Motor neuron (in vitro differentiated cells): ENCODE measurements around the gene FERMT2. TPM values are rescaled to one million over a fixed set of nuclear protein-coding genes. Genes with fewer than 3 reads are reported as not detected.
"Not testable (repeated sequence)": the region's sequence is repeated elsewhere in the genome, so short reads cannot be mapped to it uniquely, and the experiment has no call there.

Experiments
- ATAC-seq, 8 experiments: fragments of 200-7000 bp; cut with Tn5 transposase; replicated peaks in 6 of 8; 2 replicates each; pipeline ENCODE4 v1.8.0; 2021; ENCODE audit warnings: mild to moderate bottlenecking in 8 of 8, moderate library complexity in 8 of 8
- H3K27ac ChIP-seq, 2 donors: fragments of 250-450 bp; sonication (Bioruptor Pico); 2 replicates each; pipeline ENCODE4 v1.9.0; 2021; ENCODE audit warnings: antibody characterized with exemption in 2 of 2, mild to moderate bottlenecking in 2 of 2, moderate library complexity in 1 of 2
- H3K4me1 ChIP-seq, 2 donors: fragments of 250-450 bp; sonication (Bioruptor Pico); replicated peaks in 1 of 2; 2 replicates each; pipeline ENCODE4 v1.6.1; 2021; ENCODE audit warnings: antibody characterized with exemption in 2 of 2, mild to moderate bottlenecking in 2 of 2, moderate library complexity in 1 of 2
- H3K4me3 ChIP-seq, 5 donors: fragments of 250-450 bp; sonication (Bioruptor Pico); 2 replicates each; pipeline ENCODE4 v1.9.0; 2021; ENCODE audit warnings: antibody characterized with exemption in 5 of 5, mild to moderate bottlenecking in 5 of 5, moderate library complexity in 4 of 5
- WGBS, 10 experiments: fragments of 450-650 bp; shearing (Covaris generic); methylation state at CpG; one replicate each; pipeline ENCODE4 v1.0.0; 2022; 5-methylcytosine and 5-hydroxymethylcytosine counted together
- in situ Hi-C, 9 experiments: fragments of 400-800 bp; cut with MboI; loops; one replicate each; pipeline ENCODE4 v1.15.0; 2021; ENCODE audit warnings: low sequenced_read_pairs in 9 of 9, low pct_unique_long_range_greater_than_20kb in 2 of 9; ENCODE audit not compliant: unreplicated experiment in 9 of 9
- total RNA-seq, 8 experiments: library from RNA; unstranded; fragments of 300-600 nt; gene quantifications; 2 replicates each; pipeline versions ENCODE4 v1.2.3 to v1.2.4, GENCODE V29; 2022

FERMT2 gene
- total RNA-seq, 8 experiments from 2014 or later, result 28.5 to 148 (median 64.9) TPM

- H3K4me3 ChIP-seq, ATAC-seq, H3K4me1 ChIP-seq, H3K27ac ChIP-seq, in situ Hi-C loops: not testable (repeated sequence)
- WGBS, 10 experiments, result 90 to 100% (median 94%) methylated on average over 2 to 7 of the region's 7 CpGs; no CpG with 5 or more reads in 4 of the 10 experiments
Observed at GRCh38 chr14:52864893-52865292, 86.0 kb downstream of the FERMT2 start.

DNA sequence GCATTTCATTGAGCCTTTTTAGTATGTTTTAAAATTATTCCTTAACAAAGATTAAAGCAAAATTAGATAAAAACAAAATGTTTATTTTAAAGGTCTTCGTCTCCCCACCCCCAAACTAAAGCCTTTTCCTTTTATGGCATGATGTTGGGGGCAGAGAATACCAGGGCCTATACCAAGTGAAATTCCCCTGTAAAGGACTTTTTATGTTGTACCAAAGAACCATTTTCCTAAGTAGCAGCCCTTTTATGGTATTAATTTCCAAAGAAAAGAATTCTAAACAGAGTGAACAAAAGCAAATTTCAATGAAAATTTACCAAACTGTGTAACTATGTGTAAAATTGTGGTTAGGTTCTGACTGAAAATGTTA lies 87.5 kb downstream of the FERMT2 start:
- ATAC-seq, result no peak
- 29 to 86% (median 69%) methylated on average over 1 of the region's 1 CpG; no CpG with 5 or more reads in 2 of the 10 experiments for WGBS, 10 experiments
- Histone ChIP-seq H3K4me3 (no peak overlapping the region), H3K4me1 (no peaks in the 10 kb centered on the region), H3K27ac (no peak overlapping the region)
- in situ Hi-C loops, result no loop called here

DNA sequence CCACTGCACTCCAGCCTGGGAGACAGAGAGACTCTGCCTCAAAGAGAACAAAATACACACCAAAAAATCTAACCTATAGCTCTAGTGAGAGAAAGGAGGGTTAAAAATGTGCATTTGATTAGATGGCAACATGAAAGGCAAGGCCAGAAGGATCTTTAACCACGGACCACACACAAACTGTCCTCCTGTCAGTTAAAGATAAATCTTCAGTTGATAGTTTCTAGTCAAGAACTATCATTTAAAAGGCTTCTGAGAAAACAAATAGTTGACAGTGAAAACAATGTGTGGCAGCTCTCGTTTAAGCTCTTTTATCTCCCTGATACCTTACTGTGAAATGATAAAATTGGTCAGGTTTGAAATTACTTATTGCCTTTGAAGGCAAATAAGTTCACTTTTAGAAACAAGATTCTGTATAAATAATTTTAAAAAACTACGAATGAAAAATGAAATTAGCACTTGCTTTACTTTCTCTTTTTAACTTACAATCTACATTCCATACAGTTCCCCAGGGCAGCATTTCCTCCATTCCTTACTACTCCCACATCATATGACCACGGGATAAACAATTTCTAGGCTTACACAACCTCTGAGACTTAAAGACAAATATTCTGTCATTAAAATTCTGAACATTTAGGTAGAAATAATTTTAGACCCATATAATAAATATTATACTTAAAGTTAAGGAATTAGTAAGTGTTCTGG lies 88.1 kb downstream of the FERMT2 start:
- WGBS, 10 experiments, result 4 to 51% (median 18%) methylated on average over 2 to 4 of the region's 4 CpGs
- Histone ChIP-seq H3K4me3 (no peak overlapping the region), H3K4me1 (no peaks in the 10 kb centered on the region), H3K27ac (no peak overlapping the region)
- ATAC-seq, result peak in 4 of 8 experiments; percentile 44 to 74 (median 56)
- in situ Hi-C loops, result no loop called here

DNA sequence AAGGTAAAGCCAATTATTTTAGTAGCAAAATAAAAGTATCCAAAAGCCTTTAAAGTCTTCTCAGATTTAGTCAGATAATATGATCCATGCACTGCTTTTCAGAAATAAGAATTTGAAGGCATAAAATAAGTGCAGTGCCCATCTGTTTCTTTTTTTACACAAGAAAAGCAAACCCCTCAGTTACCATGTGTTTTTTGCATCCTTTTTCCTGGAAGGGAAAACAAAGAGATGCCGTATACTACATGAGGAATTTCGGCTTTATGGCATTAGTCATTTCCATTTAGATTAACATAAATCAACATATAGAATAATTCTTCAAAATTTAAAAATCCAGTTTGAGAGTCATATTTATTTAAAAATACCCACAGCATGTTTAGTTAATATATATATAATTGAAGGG lies 89.4 kb downstream of the FERMT2 start:
- in situ Hi-C loops, result no loop called here
- ATAC-seq, result peak in 3 of 8 experiments; percentile 70 to 88 (median 72)
- H3K27ac ChIP-seq, result no peak overlapping the region
- no peak overlapping the region for H3K4me3 ChIP-seq
- no peaks in the 10 kb centered on the region for H3K4me1 ChIP-seq
- WGBS, 10 experiments, result 0 to 100% (median 59%) methylated on average over 1 to 2 of the region's 2 CpGs

- peak in 1 of 8 experiments; percentile 6 for ATAC-seq
- H3K4me1 ChIP-seq, result no peaks in the 10 kb centered on the region
- no peak overlapping the region for H3K27ac ChIP-seq
- in situ Hi-C loops, result no loop called here
- no peak overlapping the region for H3K4me3 ChIP-seq
- WGBS, 10 experiments, result 24 to 100% (median 84%) methylated on average over 1 to 3 of the region's 3 CpGs
Observed at GRCh38 chr14:52860910-52861309, 89.9 kb downstream of the FERMT2 start.

- no peak for ATAC-seq
- Histone ChIP-seq H3K4me3 (no peak overlapping the region), H3K4me1 (no peaks in the 10 kb centered on the region), H3K27ac (no peak overlapping the region)
- WGBS, 10 experiments, result 80 to 100% (median 100%) methylated on average over 1 to 3 of the region's 3 CpGs; no CpG with 5 or more reads in 1 of the 10 experiments
- in situ Hi-C loops, result no loop called here
Observed at GRCh38 chr14:52860209-52860608, 90.6 kb downstream of the FERMT2 start.

GRCh38 chr14:52856139-52856538 lies 94.7 kb downstream of the FERMT2 start:
- Histone ChIP-seq H3K4me1 (no peaks in the 10 kb centered on the region), H3K27ac (no peak overlapping the region), H3K4me3 (no peak overlapping the region)
- no peak for ATAC-seq
- in situ Hi-C loops, result no loop called here
- 90 to 100% (median 100%) methylated on average over 1 to 4 of the region's 4 CpGs; no CpG with 5 or more reads in 1 of the 10 experiments for WGBS, 10 experiments

DNA sequence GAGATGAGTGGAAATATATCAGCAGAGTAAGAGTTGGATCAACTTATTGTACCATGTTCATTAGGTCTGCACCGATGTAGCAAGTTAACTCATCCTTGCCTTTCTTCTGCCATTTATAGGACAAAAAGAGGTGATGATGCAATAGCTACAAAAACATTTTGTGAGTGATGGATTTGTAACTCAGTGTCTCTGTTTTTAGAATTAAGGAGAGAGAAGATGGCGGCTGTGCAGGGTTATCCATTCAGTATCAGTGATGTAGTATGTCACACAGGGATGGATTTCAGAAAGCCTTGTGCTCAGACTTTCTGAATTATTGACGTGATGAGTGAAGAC lies 97.4 kb downstream of the FERMT2 start:
- Histone ChIP-seq H3K4me3 (no peak overlapping the region), H3K4me1 (no peaks in the 10 kb centered on the region), H3K27ac (no peak overlapping the region)
- WGBS, 10 experiments, result 83 to 100% (median 98%) methylated on average over 1 to 3 of the region's 3 CpGs; no CpG with 5 or more reads in 2 of the 10 experiments
- ATAC-seq, result no peak
- in situ Hi-C loops, result no loop called here

GRCh38 chr14:52852810-52853521 lies 97.9 kb downstream of the FERMT2 start:
- Histone ChIP-seq H3K4me1 (no peaks in the 10 kb centered on the region), H3K4me3 (no peak overlapping the region), H3K27ac (no peak overlapping the region)
- 29 to 100% (median 81%) methylated on average over 1 to 2 of the region's 2 CpGs; no CpG with 5 or more reads in 2 of the 10 experiments for WGBS, 10 experiments
- ATAC-seq, result peak in 3 of 8 experiments; percentile 23 to 39 (median 30)
- in situ Hi-C loops, result no loop called here

DNA sequence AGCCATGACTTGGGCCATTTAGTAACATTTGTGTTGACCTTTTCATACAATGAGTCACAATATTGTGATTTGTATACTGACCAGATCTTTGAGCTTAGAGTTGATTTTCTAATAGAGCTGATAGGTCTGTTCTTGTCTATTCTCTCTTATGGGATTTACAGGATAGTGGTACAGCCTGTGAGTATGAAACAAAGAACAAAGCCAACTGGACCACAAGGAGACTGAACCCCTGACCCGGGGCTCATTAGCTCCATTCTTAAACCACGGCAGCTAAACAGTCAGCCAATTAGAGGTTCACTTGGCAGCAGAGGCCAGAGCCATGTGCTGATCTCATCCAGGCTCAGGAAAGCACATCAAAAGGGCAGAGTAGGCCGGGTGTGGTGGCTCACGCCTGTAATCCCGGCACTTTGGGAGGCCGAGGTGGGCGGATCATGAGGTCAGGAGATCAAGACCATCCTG lies 100.4 kb downstream of the FERMT2 start:
- in situ Hi-C loops, result no loop called here
- Histone ChIP-seq H3K27ac (no peak overlapping the region), H3K4me1 (no peaks in the 10 kb centered on the region), H3K4me3 (no peak overlapping the region)
- ATAC-seq, result no peak
- 60 to 100% (median 82%) methylated on average over 1 to 3 of the region's 7 CpGs; no CpG with 5 or more reads in 6 of the 10 experiments for WGBS, 10 experiments

DNA sequence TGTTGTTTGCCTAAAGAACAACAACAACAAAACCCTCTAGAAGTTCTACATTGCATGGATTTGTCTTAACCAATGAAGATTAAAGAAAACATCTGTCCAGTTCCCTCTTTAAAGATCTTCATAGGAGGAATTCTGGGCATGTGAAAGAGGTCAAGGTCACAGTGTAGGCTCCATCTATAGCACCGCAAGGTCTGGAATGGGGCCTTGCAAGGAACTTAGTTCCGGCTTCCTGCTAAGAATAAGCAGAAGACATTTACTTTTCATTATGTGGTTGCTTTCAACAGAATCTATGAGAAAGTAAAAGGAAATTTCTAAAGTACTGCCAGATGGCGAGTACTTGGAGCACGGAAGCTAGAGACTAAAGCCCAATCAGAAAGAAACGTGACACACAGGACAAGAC lies 102.2 kb downstream of the FERMT2 start:
- H3K4me3 ChIP-seq, result no peak overlapping the region
- in situ Hi-C loops, result loop anchor here in 1 of 9 experiments (25.0 kb wide), 1 partner anchor 464 kb away; no protein-coding TSS in a partner anchor
- H3K27ac ChIP-seq, result no peak overlapping the region
- WGBS, 10 experiments, result 63 to 100% (median 95%) methylated on average over 1 to 5 of the region's 5 CpGs; no CpG with 5 or more reads in 1 of the 10 experiments
- H3K4me1 ChIP-seq, result no peaks in the 10 kb centered on the region
- no peak for ATAC-seq

GRCh38 chr14:52846591-52846990 lies 104.3 kb downstream of the FERMT2 start:
- WGBS, 10 experiments, result 35 to 100% (median 69%) methylated on average over 1 to 4 of the region's 5 CpGs; no CpG with 5 or more reads in 2 of the 10 experiments
- Histone ChIP-seq H3K4me1 (no peaks in the 10 kb centered on the region), H3K4me3 (no peak overlapping the region), H3K27ac (no peak overlapping the region)
- no peak for ATAC-seq
- in situ Hi-C loops, result loop anchor here in 1 of 9 experiments (25.0 kb wide), 1 partner anchor 466 kb away; no protein-coding TSS in a partner anchor

GRCh38 chr14:52845081-52845480 lies 105.8 kb downstream of the FERMT2 start:
- Histone ChIP-seq H3K4me3 (no peak overlapping the region), H3K27ac (no peak overlapping the region), H3K4me1 (no peaks in the 10 kb centered on the region)
- no peak for ATAC-seq
- WGBS, 10 experiments, result 24 to 100% (median 86%) methylated on average over 1 to 5 of the region's 5 CpGs; no CpG with 5 or more reads in 2 of the 10 experiments
- in situ Hi-C loops, result loop anchor here in 1 of 9 experiments (25.0 kb wide), 1 partner anchor 467 kb away; no protein-coding TSS in a partner anchor
